ENCODE data around the gene NGFR. TPM values are rescaled to one million over a fixed set of nuclear protein-coding genes. Genes with fewer than 3 reads are reported as not detected.
"Not testable (repeated sequence)": the region's sequence is repeated elsewhere in the genome, so short reads cannot be mapped to it uniquely, and the experiment has no call there.

Gene NGFR
- total RNA-seq, 1 donor from 2014 or later: 1.8 TPM

- Mint-ChIP-seq H3K9me3 (ENCODE audit: low read depth) (no peaks in the 10 kb centered on the region), H3K4me1 (ENCODE audit: low read depth) (peaks cover 19% of the 10 kb centered on the region), H3K27ac (ENCODE audit: unreplicated experiment) (peak overlapping the region; percentile 59), H3K4me3 (ENCODE audit: unreplicated experiment) (peak overlapping the region; percentile 69), H3K27me3 (ENCODE audit: low read depth) (peaks cover 37% of the 10 kb centered on the region), H3K36me3 (ENCODE audit: low read depth) (no peaks in the 10 kb centered on the region)
- no peak for TF ChIP-seq CTCF (IDR thresholded peaks at IDR 0.05)
- no peak for DNase-seq (ENCODE audit: low spot score)
Observed at GRCh38 chr17:49497148-49498028, 2.3 kb downstream of the NGFR start.

- Mint-ChIP-seq H3K27me3 (ENCODE audit: low read depth) (peaks cover 42% of the 10 kb centered on the region), H3K36me3 (ENCODE audit: low read depth) (peaks cover 2% of the 10 kb centered on the region), H3K4me1 (ENCODE audit: low read depth) (peaks cover 19% of the 10 kb centered on the region), H3K27ac (ENCODE audit: unreplicated experiment) (no peak overlapping the region), H3K9me3 (ENCODE audit: low read depth) (no peaks in the 10 kb centered on the region), H3K4me3 (ENCODE audit: unreplicated experiment) (peak overlapping the region; percentile 69)
- peak; percentile 39 for TF ChIP-seq CTCF (IDR thresholded peaks at IDR 0.05)
- no peak for DNase-seq (ENCODE audit: low spot score)
Observed at GRCh38 chr17:49498029-49498615, 3.0 kb downstream of the NGFR start.

- no peak overlapping the region for H3K27ac Mint-ChIP-seq (ENCODE audit: unreplicated experiment)
- peaks cover 62% of the 10 kb centered on the region for H3K27me3 Mint-ChIP-seq (ENCODE audit: low read depth)
- TF ChIP-seq CTCF (IDR thresholded peaks at IDR 0.05): no peak
- DNase-seq (ENCODE audit: low spot score): no peak
- H3K4me3 Mint-ChIP-seq (ENCODE audit: unreplicated experiment): no peak overlapping the region
- H3K9me3 Mint-ChIP-seq (ENCODE audit: low read depth): no peaks in the 10 kb centered on the region
- H3K4me1 Mint-ChIP-seq (ENCODE audit: low read depth): peaks cover 11% of the 10 kb centered on the region
- peaks cover 5% of the 10 kb centered on the region for H3K36me3 Mint-ChIP-seq (ENCODE audit: low read depth)
Observed at GRCh38 chr17:49501496-49501895, 6.4 kb downstream of the NGFR start.

GRCh38 chr17:49502254-49502653 lies 7.2 kb downstream of the NGFR start:
- Mint-ChIP-seq H3K27me3 (ENCODE audit: low read depth) (peaks cover 67% of the 10 kb centered on the region), H3K9me3 (ENCODE audit: low read depth) (no peaks in the 10 kb centered on the region), H3K27ac (ENCODE audit: unreplicated experiment) (no peak overlapping the region), H3K4me1 (ENCODE audit: low read depth) (peaks cover 7% of the 10 kb centered on the region), H3K36me3 (ENCODE audit: low read depth) (peaks cover 5% of the 10 kb centered on the region), H3K4me3 (ENCODE audit: unreplicated experiment) (no peak overlapping the region)
- no peak for TF ChIP-seq CTCF (IDR thresholded peaks at IDR 0.05)
- no peak for DNase-seq (ENCODE audit: low spot score)

GRCh38 chr17:49502680-49503079 lies 7.6 kb downstream of the NGFR start:
- DNase-seq (ENCODE audit: low spot score); H3K9me3 Mint-ChIP-seq (ENCODE audit: low read depth); H3K36me3 Mint-ChIP-seq (ENCODE audit: low read depth); H3K4me1 Mint-ChIP-seq (ENCODE audit: low read depth); H3K27ac Mint-ChIP-seq (ENCODE audit: unreplicated experiment); H3K4me3 Mint-ChIP-seq (ENCODE audit: unreplicated experiment): not testable (repeated sequence)
- peaks cover 67% of the 10 kb centered on the region for H3K27me3 Mint-ChIP-seq (ENCODE audit: low read depth)

Data from chondrocyte (in vitro differentiated cells).